ENCODE measurements around the gene BABAM2. TPM values are rescaled to one million over a fixed set of nuclear protein-coding genes. Genes with fewer than 3 reads are reported as not detected.

BABAM2 gene
- total RNA-seq, 1 donor from 2014 or later = 58.9 TPM

DNA sequence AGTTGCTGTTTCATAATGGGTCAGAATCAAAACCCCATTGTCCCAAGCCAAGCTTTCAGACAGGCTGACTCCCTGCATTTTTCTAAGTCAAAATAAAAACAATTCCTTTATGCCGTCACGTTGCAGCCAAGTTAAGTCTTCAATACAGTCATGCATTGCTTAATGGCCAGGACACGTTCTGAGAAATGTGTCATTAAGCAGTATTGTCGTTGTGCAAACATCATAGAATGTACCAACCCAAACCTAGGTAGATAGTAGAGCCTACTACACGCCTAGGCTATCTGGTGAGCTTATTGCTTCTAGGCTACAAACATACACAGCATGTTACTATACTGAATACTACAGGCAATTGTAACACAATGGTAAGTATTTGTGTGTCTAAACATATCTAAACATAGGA is 341.8 kb downstream of the BABAM2 start:
- H3K27me3 ChIP-seq (ENCODE audit: low read depth) = no peaks in the 10 kb centered on the region
- peaks cover 28% of the 10 kb centered on the region for H3K4me1 ChIP-seq
- no peak for DNase-seq
- no peak for TF ChIP-seq CTCF (IDR thresholded peaks at IDR 0.05; ENCODE audit: borderline replicate concordance)
- no peak overlapping the region for H3K27ac ChIP-seq (replicated peaks)
- H3K4me3 ChIP-seq = no peak overlapping the region
- no peaks in the 10 kb centered on the region for H3K36me3 ChIP-seq
- no peaks in the 10 kb centered on the region for H3K9me3 ChIP-seq (replicated peaks)
- intact Hi-C loops (cut with micrococcal nuclease) = no loop called here

- no peak for TF ChIP-seq CTCF (IDR thresholded peaks at IDR 0.05; ENCODE audit: borderline replicate concordance)
- intact Hi-C loops (cut with micrococcal nuclease) = no loop called here
- no peaks in the 10 kb centered on the region for H3K36me3 ChIP-seq
- H3K27ac ChIP-seq (replicated peaks) = no peak overlapping the region
- no peaks in the 10 kb centered on the region for H3K9me3 ChIP-seq (replicated peaks)
- H3K4me3 ChIP-seq = no peak overlapping the region
- no peak for DNase-seq
- peaks cover 32% of the 10 kb centered on the region for H3K4me1 ChIP-seq
- H3K27me3 ChIP-seq (ENCODE audit: low read depth) = no peaks in the 10 kb centered on the region
Observed at GRCh38 chr2:28233164-28233676, 342.7 kb downstream of the BABAM2 start.

DNA sequence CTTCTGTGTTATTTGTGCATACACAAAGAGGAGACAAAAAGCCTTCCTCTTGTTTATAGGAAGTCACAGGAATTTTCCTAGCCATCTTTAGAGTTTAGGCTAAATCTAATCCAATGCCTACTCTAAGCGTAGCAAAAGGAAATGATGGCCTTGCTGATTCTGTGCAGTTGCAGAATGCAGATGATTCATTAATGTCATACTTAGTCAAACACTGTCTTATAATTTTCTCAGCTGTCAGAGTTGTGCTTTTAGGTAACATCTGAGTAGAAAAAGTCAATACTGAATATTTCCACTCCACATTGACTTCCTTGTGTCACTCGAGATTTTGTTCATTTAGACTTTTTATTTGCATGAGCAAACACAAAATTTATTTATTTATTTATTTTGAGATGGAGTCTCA is 344.3 kb downstream of the BABAM2 start:
- Histone ChIP-seq H3K27me3 (ENCODE audit: low read depth) (no peaks in the 10 kb centered on the region), H3K36me3 (no peaks in the 10 kb centered on the region), H3K27ac (replicated peaks) (no peak overlapping the region), H3K4me3 (no peak overlapping the region), H3K4me1 (peaks cover 39% of the 10 kb centered on the region), H3K9me3 (replicated peaks) (no peaks in the 10 kb centered on the region)
- intact Hi-C loops (cut with micrococcal nuclease) = no loop called here
- TF ChIP-seq CTCF (IDR thresholded peaks at IDR 0.05; ENCODE audit: borderline replicate concordance) = no peak
- no peak for DNase-seq

DNA sequence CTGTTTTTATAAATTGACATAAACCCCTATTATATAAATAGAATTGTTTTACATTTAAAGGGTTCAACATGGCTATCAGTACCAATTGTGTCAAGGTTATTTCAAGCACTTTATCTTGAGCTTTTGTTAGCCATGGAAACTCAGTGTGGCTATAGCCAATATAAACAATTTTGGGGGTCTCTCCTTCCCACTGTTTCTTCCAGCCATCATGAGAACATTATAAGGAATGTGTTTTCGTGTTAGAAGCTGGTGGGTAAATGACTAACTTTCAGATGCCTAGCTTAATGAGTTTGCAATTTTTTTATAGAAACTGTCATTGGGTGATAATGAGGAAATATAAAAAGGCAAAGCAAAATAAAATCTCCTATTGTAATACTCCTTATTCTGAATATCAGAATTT is 348.7 kb downstream of the BABAM2 start:
- H3K4me3 ChIP-seq = no peak overlapping the region
- no peak for TF ChIP-seq CTCF (IDR thresholded peaks at IDR 0.05; ENCODE audit: borderline replicate concordance)
- no peak overlapping the region for H3K27ac ChIP-seq (replicated peaks)
- H3K36me3 ChIP-seq = peaks cover 4% of the 10 kb centered on the region
- no peak for DNase-seq
- H3K4me1 ChIP-seq = peaks cover 22% of the 10 kb centered on the region
- intact Hi-C loops (cut with micrococcal nuclease) = no loop called here
- H3K27me3 ChIP-seq (ENCODE audit: low read depth) = no peaks in the 10 kb centered on the region
- no peaks in the 10 kb centered on the region for H3K9me3 ChIP-seq (replicated peaks)

- no peak for TF ChIP-seq CTCF (IDR thresholded peaks at IDR 0.05; ENCODE audit: borderline replicate concordance)
- intact Hi-C loops (cut with micrococcal nuclease) = no loop called here
- H3K27me3 ChIP-seq (ENCODE audit: low read depth) = no peaks in the 10 kb centered on the region
- no peak for DNase-seq
- peaks cover 20% of the 10 kb centered on the region for H3K36me3 ChIP-seq
- peaks cover 22% of the 10 kb centered on the region for H3K4me1 ChIP-seq
- no peaks in the 10 kb centered on the region for H3K9me3 ChIP-seq (replicated peaks)
- no peak overlapping the region for H3K27ac ChIP-seq (replicated peaks)
- H3K4me3 ChIP-seq = no peak overlapping the region
Observed at GRCh38 chr2:28240937-28241336, 350.4 kb downstream of the BABAM2 start.

Data from left ventricle myocardium inferior (tissue), 1 donor.